ENCODE results near the gene TOMM20. TPM values are rescaled to one million over a fixed set of nuclear protein-coding genes. Genes with fewer than 3 reads are reported as not detected.

TOMM20 gene
- total and polyA plus RNA-seq, 2 donors (not counting 1 experiment from before 2014, with no cell fraction given): 25.0 to 77.3 TPM

DNA sequence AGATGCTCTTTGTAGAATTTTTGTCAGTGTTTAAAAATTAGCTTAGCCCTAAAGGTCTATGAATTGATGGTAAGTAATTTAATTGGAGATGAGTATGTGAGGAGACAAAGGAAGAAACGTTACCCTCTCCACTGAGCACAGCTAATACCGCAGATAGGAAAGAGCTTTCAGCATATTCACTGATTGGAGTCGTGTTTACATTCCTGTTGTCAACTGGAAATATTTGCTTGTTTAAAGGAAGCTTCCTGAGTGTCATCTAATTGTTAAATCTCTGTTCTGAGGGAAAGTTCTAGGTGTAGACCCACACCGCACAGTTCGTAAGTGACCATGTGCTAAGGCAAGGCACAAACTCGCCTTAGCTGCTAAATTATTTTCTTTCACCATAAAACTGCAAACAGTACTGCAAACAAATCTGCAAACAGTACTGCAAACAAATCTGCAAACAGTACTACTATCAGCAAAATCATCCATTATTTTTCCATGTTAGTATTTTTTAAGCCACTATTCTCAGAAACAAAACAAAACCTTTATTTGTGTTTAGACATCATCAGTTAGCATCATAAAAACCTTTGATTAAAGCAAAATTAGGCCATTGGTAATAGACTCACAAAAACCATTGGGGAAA, 32.6 kb downstream of the TOMM20 start:
- Mint-ChIP-seq H3K27me3 (peaks cover 5% of the 10 kb centered on the region), H3K9me3 (ENCODE audit: insufficient read depth) (no peaks in the 10 kb centered on the region), H3K27ac (no peak overlapping the region), H3K4me3 (no peak overlapping the region), H3K4me1 (peaks cover 16% of the 10 kb centered on the region)
- H3K9ac ChIP-seq (ENCODE audit: low read length): no peak overlapping the region
- TF ChIP-seq, protein P1, sequence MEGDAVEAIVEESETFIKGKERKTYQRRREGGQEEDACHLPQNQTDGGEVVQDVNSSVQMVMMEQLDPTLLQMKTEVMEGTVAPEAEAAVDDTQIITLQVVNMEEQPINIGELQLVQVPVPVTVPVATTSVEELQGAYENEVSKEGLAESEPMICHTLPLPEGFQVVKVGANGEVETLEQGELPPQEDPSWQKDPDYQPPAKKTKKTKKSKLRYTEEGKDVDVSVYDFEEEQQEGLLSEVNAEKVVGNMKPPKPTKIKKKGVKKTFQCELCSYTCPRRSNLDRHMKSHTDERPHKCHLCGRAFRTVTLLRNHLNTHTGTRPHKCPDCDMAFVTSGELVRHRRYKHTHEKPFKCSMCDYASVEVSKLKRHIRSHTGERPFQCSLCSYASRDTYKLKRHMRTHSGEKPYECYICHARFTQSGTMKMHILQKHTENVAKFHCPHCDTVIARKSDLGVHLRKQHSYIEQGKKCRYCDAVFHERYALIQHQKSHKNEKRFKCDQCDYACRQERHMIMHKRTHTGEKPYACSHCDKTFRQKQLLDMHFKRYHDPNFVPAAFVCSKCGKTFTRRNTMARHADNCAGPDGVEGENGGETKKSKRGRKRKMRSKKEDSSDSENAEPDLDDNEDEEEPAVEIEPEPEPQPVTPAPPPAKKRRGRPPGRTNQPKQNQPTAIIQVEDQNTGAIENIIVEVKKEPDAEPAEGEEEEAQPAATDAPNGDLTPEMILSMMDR (IDR thresholded peaks at IDR 0.05): no peak
- no peak for TF ChIP-seq EZH2 (IDR thresholded peaks at IDR 0.05; ENCODE audit: borderline replicate concordance, insufficient read depth, low read depth, low read length, poor library complexity, severe bottlenecking)
- H3K27me3 ChIP-seq (replicated peaks in 1 of 4; ENCODE audit: control extremely low read depth in 1 of 4, control insufficient read depth in 3 of 4, insufficient read depth in 4 of 4, low read length in 3 of 4): no peaks in the 10 kb centered on the region
- H3K4me2 ChIP-seq (replicated peaks; ENCODE audit: low read depth, low read length, poor library complexity, severe bottlenecking): no peak overlapping the region
- intact Hi-C loops (cut with micrococcal nuclease): no loop called here
- no peak for DNase-seq
- ATAC-seq (ENCODE audit: low read depth): no peak
- ChIA-PET POLR2A (interaction anchor here (0.6 to 0.9 kb wide), 2 partner anchors 205 to 498 kb away, joined by 3 to 5 read pairs; no protein-coding TSS in a partner anchor), CTCF (interaction anchor here (0.6 to 5.5 kb wide), 11 partner anchors 9 to 609 kb away, joined by 3 to 35 read pairs (median 4); partner anchors contain the start of gene RBM34)
- H3K27ac ChIP-seq (ENCODE audit: low read length in 2 of 2): no peak overlapping the region
- no peaks in the 10 kb centered on the region for H3K36me3 ChIP-seq (replicated peaks in 1 of 2; ENCODE audit: control extremely low read depth in 1 of 2, control insufficient read depth in 1 of 2, extremely low read depth in 1 of 2, insufficient read depth in 2 of 2, low read length in 1 of 2)
- no peaks in the 10 kb centered on the region for H3K79me2 ChIP-seq (ENCODE audit: control insufficient read depth, insufficient read depth, low read length)
- H3K9me3 ChIP-seq (ENCODE audit: control extremely low read depth in 1 of 3, control insufficient read depth in 2 of 3, insufficient read depth in 1 of 3, low read length in 2 of 3): peaks cover 0 to 4% (median 0%) of the 10 kb centered on the region in 3 donors
- H3K4me1 ChIP-seq (ENCODE audit: control insufficient read depth in 2 of 2, insufficient read depth in 2 of 2, low read length in 2 of 2): peaks cover 0 to 25% of the 10 kb centered on the region in 2 donors
- 96% methylated on average over 5 of the region's 6 CpGs for WGBS (ENCODE audit: insufficient coverage)
- no peak overlapping the region for H3K4me3 ChIP-seq (ENCODE audit: control extremely low read depth in 1 of 5, extremely low read depth in 1 of 5, insufficient read depth in 1 of 5, low read depth in 2 of 5, low read length in 4 of 5)
- H2AFZ ChIP-seq (ENCODE audit: insufficient read depth, low read depth, low read length, poor library complexity, severe bottlenecking): no peak overlapping the region
- H4K20me1 ChIP-seq (ENCODE audit: control insufficient read depth, insufficient read depth, low read length, poor library complexity, severe bottlenecking): no peaks in the 10 kb centered on the region

Measured in B cell (primary cell).